GM10248 (cell line): ENCODE data around the gene CNN1.
A peak's percentile ranks its signal among the peaks of the same experiment; 100 is the strongest.

ENCODE experiments used
- CTCF ChIA-PET: fragments of 300-600 bp; sonication (Branson Sonifier 250); formaldehyde crosslinking; extraction: SDS; loops from one replicate; lab custom pipeline; 2021; ENCODE audit warnings: antibody characterized with exemption; lab: Yijun Ruan, JAX
- POLR2A ChIA-PET: fragments of 350-650 bp; sonication (Branson Sonifier 250); formaldehyde crosslinking; extraction: SDS; loops from one replicate; lab custom pipeline; 2020; ENCODE audit warnings: antibody characterized with exemption; lab: Yijun Ruan, JAX
- DNase-seq: peaks from one replicate; pipeline ENCODE4 v3.0.0; 2012; ENCODE audit errors: extremely low spot score
- CTCF ChIP-seq: IDR thresholded peaks from 2 replicates; pipeline ENCODE4 v1.5.1; 2012; ENCODE audit warnings: mild to moderate bottlenecking, low read depth; ENCODE audit errors: extremely low read depth, missing control alignments, control extremely low read depth

Gene CNN1

GRCh38 chr19:11528551-11529341, 9.9 kb upstream of the CNN1 start, which contains the start of gene ECSIT:
Gene ECSIT, minus strand, starts transcription at chr19:11529134. Its CDS starts 9,964 bp downstream, at chr19:11519170.
- DNase-seq: peak; percentile 97
- POLR2A ChIA-PET: interaction anchor here (0.5 to 0.7 kb wide), 2 partner anchors 395 to 925 kb away, joined by 3 to 9 read pairs; no protein-coding TSS in a partner anchor
- no peak for TF ChIP-seq CTCF
- CTCF ChIA-PET: interaction anchor here (1.1 to 3.4 kb wide), 6 partner anchors 10 to 63 kb away, joined by 3 to 11 read pairs (median 4); no protein-coding TSS in a partner anchor

- ChIA-PET CTCF (interaction anchor here (3.4 kb wide), 1 partner anchor 48 kb away, joined by 11 read pairs; no protein-coding TSS in a partner anchor), POLR2A (interaction anchor here (0.5 kb wide), 1 partner anchor 24 kb away, joined by 5 read pairs; no protein-coding TSS in a partner anchor)
- TF ChIP-seq CTCF: no peak
- DNase-seq: peak; percentile 65
These were observed 8.2 kb upstream of the CNN1 start for GRCh38 chr19:11530432-11530831.

- TF ChIP-seq CTCF: no peak
- ChIA-PET POLR2A (no interaction called here), CTCF (interaction anchor here (1.2 kb wide), 2 partner anchors 10 to 24 kb away, joined by 3 read pairs; partner anchors contain the start of gene ELOF1)
- no peak for DNase-seq
These were observed 4.1 kb upstream of the CNN1 start for GRCh38 chr19:11534538-11534937.

GRCh38 chr19:11534948-11535347, 3.7 kb upstream of the CNN1 start:
- no peak for TF ChIP-seq CTCF
- CTCF ChIA-PET: interaction anchor here (1.2 to 2.6 kb wide), 5 partner anchors 9 to 53 kb away, joined by 3 to 21 read pairs (median 8); partner anchors contain the start of gene ELOF1
- DNase-seq: no peak
- POLR2A ChIA-PET: no interaction called here

GRCh38 chr19:11535792-11536595, 2.7 kb upstream of the CNN1 start:
- ChIA-PET CTCF (interaction anchor here (0.6 to 2.6 kb wide), 32 partner anchors 8 to 242 kb away, joined by 3 to 21 read pairs (median 3); partner anchors contain the start of genes CCDC159, ELOF1 and TMEM205), POLR2A (interaction anchor here (0.9 kb wide), 1 partner anchor 452 kb away, joined by 3 read pairs; no protein-coding TSS in a partner anchor)
- TF ChIP-seq CTCF: peak; percentile 78
- peak; percentile 96 for DNase-seq
